GM11168 (cell line): ENCODE results near the gene CRP.
"Not testable (repeated sequence)": the region's sequence is repeated elsewhere in the genome, so short reads cannot be mapped to it uniquely, and the experiment has no call there.

ENCODE experiments used
- in situ Hi-C: fragments of 300-500 bp; cut with MboI; formaldehyde crosslinking; loops from one replicate; pipeline ENCODE4 v1.12.0; 2022; ENCODE audit warnings: low sequenced_read_pairs; ENCODE audit not compliant: unreplicated experiment

The CRP gene

GRCh38 chr1:159704481-159704880 is 9.9 kb downstream of the CRP start:
- in situ Hi-C loops: no loop called here

GRCh38 chr1:159700312-159700711 is 14.1 kb downstream of the CRP start:
- in situ Hi-C loops: no loop called here

GRCh38 chr1:159699653-159700052 is 14.7 kb downstream of the CRP start:
- in situ Hi-C loops: no loop called here

- in situ Hi-C loops: no loop called here
Observed at GRCh38 chr1:159699246-159699645, 15.1 kb downstream of the CRP start.

- in situ Hi-C loops: no loop called here
Observed at GRCh38 chr1:159687511-159687910, 26.9 kb downstream of the CRP start.

GRCh38 chr1:159686599-159687299 is 27.6 kb downstream of the CRP start:
- in situ Hi-C loops: no loop called here

GRCh38 chr1:159678939-159679338 is 35.5 kb downstream of the CRP start:
- in situ Hi-C loops: no loop called here

GRCh38 chr1:159675046-159675445 is 39.3 kb downstream of the CRP start:
- in situ Hi-C loops: no loop called here

GRCh38 chr1:159672390-159672789 is 42.0 kb downstream of the CRP start:
- in situ Hi-C loops: not testable (repeated sequence)

- in situ Hi-C loops: no loop called here
Observed at GRCh38 chr1:159669338-159669737, 45.1 kb downstream of the CRP start.

- in situ Hi-C loops: no loop called here
Observed at GRCh38 chr1:159668739-159669138, 45.6 kb downstream of the CRP start.

GRCh38 chr1:159664247-159664646 is 50.1 kb downstream of the CRP start:
- in situ Hi-C loops: no loop called here

- in situ Hi-C loops: no loop called here
Observed at GRCh38 chr1:159663552-159663951, 50.8 kb downstream of the CRP start.
